H1 (cell line): ENCODE measurements around the gene PPP1R27. TPM values are rescaled to one million over a fixed set of nuclear protein-coding genes. Genes with fewer than 3 reads are reported as not detected.

ENCODE experiments used
- CTCF ChIA-PET: fragments of 300-600 bp; sonication (Branson Sonifier 250); formaldehyde crosslinking; loops from one replicate; lab custom pipeline; 2021; ENCODE audit not compliant: partially characterized antibody; lab: Charles Lee
- POLR2A ChIA-PET: fragments of 300-600 bp; sonication (Branson Sonifier 250); formaldehyde crosslinking; loops from one replicate; lab custom pipeline; 2021; ENCODE audit warnings: inconsistent platforms; ENCODE audit not compliant: partially characterized antibody; lab: Charles Lee
- DNase-seq, 2 experiments: peaks; one replicate each; pipeline versions ENCODE4 v3.0.0 to v3.0.0-alpha.2; 2010 to 2022; ENCODE audit warnings: low spot score in 2 of 2, low read depth in 1 of 2, mixed read lengths in 1 of 2
- FAIRE-seq: peaks from 2 replicates; lab custom pipeline; 2011; peaks lifted over from hg19 to GRCh38; lab: Jason Lieb, UNC
- H2AFZ ChIP-seq: 2 replicates; pipeline ENCODE4 v1.8.1; 2012; ENCODE audit warnings: low read length, inconsistent platforms
- H2AK5ac ChIP-seq: 2 replicates; pipeline ENCODE4 v1.6.1; 2013; ENCODE audit warnings: low read depth, low read length
- H2BK120ac ChIP-seq: replicated peaks from 2 replicates; pipeline ENCODE3; 2013; ENCODE audit warnings: low read depth, low read length, inconsistent platforms
- H2BK12ac ChIP-seq: 2 replicates; pipeline ENCODE4 v1.6.1; 2013; ENCODE audit warnings: low read depth, low read length
- H2BK15ac ChIP-seq: 2 replicates; pipeline ENCODE4 v1.6.1; 2013; ENCODE audit warnings: low read length
- H2BK20ac ChIP-seq: 2 replicates; pipeline ENCODE4 v1.6.1; 2013; ENCODE audit warnings: low read length
- H2BK5ac ChIP-seq: 2 replicates; pipeline ENCODE4 v1.6.1; 2013; ENCODE audit warnings: low read depth, low read length
- H3K14ac ChIP-seq: 2 replicates; pipeline ENCODE4 v1.6.1; 2013; ENCODE audit warnings: inconsistent platforms; ENCODE audit not compliant: insufficient read length
- H3K18ac ChIP-seq: 2 replicates; pipeline ENCODE4 v1.6.1; 2013; ENCODE audit warnings: low read length; ENCODE audit errors: extremely low read depth
- H3K23ac ChIP-seq: 2 replicates; pipeline ENCODE4 v1.6.1; 2013; ENCODE audit warnings: inconsistent platforms; ENCODE audit not compliant: insufficient read length
- H3K23me2 ChIP-seq: 2 replicates; pipeline ENCODE4 v1.6.1; 2013; ENCODE audit warnings: low read depth, low read length
- H3K27ac ChIP-seq: 2 replicates; pipeline ENCODE4 v1.6.1; 2011; ENCODE audit warnings: low read depth, low read length, inconsistent platforms
- H3K27me3 ChIP-seq, 4 experiments: replicated peaks in 1 of 4; 1 replicate in 1 of 4; 2 replicates in 3 of 4; pipeline versions ENCODE4 v1.6.1 to v1.8.1; 2011 to 2013; ENCODE audit warnings: low read length in 3 of 4, mild to moderate bottlenecking in 3 of 4, inconsistent platforms in 2 of 4, mixed read lengths in 2 of 4, moderate library complexity in 1 of 4; ENCODE audit not compliant: control insufficient read depth in 3 of 4, insufficient read depth in 3 of 4; ENCODE audit errors: extremely low read depth in 1 of 4
- H3K36me3 ChIP-seq, 4 experiments: 2 replicates each; pipeline versions ENCODE4 v1.6.1 to v1.8.1; 2011 to 2013; ENCODE audit warnings: mild to moderate bottlenecking in 4 of 4, low read length in 3 of 4, moderate library complexity in 2 of 4, control low read depth in 1 of 4, inconsistent platforms in 1 of 4; ENCODE audit not compliant: insufficient read depth in 4 of 4, control insufficient read depth in 2 of 4
- H3K4ac ChIP-seq: replicated peaks from 2 replicates; pipeline ENCODE3; 2013; ENCODE audit warnings: low read length, low read depth, mixed read lengths, inconsistent platforms; ENCODE audit not compliant: insufficient read length
- H3K4me1 ChIP-seq, 4 experiments: replicated peaks in 1 of 4; 1 replicate in 1 of 4; 2 replicates in 3 of 4; pipeline versions ENCODE4 v1.6.1 to v1.8.1; 2011 to 2013; ENCODE audit warnings: low read length in 3 of 4, inconsistent platforms in 2 of 4, mixed read lengths in 1 of 4; ENCODE audit not compliant: insufficient read depth in 4 of 4, control insufficient read depth in 3 of 4
- H3K4me2 ChIP-seq, 2 experiments: 2 replicates each; pipeline versions ENCODE4 v1.6.1 to v1.8.1; 2011 to 2013; ENCODE audit warnings: low read depth in 2 of 2, low read length in 2 of 2, control low read depth in 1 of 2, inconsistent platforms in 1 of 2, mild to moderate bottlenecking in 1 of 2; ENCODE audit not compliant: insufficient read depth in 1 of 2
- H3K4me3 ChIP-seq, 4 experiments: fragments of 200-600, 300-600 bp in 1 of 4; sonication (generic), shearing (Covaris generic), sonication (Bioruptor Twin) in 1 of 4; 2 replicates each; pipeline versions ENCODE4 v1.5.1 to v1.8.1; 2011 to 2016; ENCODE audit warnings: low read length in 4 of 4, low read depth in 3 of 4, control low read depth in 2 of 4, inconsistent platforms in 2 of 4, mild to moderate bottlenecking in 2 of 4, mixed read lengths in 1 of 4, moderate library complexity in 1 of 4; ENCODE audit not compliant: insufficient read depth in 2 of 4; ENCODE audit errors: extremely low read depth in 1 of 4
- H3K56ac ChIP-seq: replicated peaks from 2 replicates; pipeline ENCODE3; 2013; ENCODE audit warnings: low read depth, mild to moderate bottlenecking, mixed read lengths, low read length, inconsistent platforms; ENCODE audit not compliant: insufficient read length
- H3K79me1 ChIP-seq: 2 replicates; pipeline ENCODE4 v1.6.1; 2013; ENCODE audit warnings: low read depth, low read length, control low read depth
- H3K79me2 ChIP-seq, 2 experiments: 2 replicates each; pipeline versions ENCODE4 v1.6.1 to v1.8.1; 2012 to 2013; ENCODE audit warnings: low read length in 2 of 2, mild to moderate bottlenecking in 2 of 2, inconsistent platforms in 1 of 2; ENCODE audit not compliant: insufficient read depth in 2 of 2, control insufficient read depth in 1 of 2
- H3K9ac ChIP-seq, 4 experiments: replicated peaks in 1 of 4; 1 replicate in 1 of 4; 2 replicates in 3 of 4; pipeline versions ENCODE4 v1.6.1 to v1.8.1; 2011 to 2013; ENCODE audit warnings: low read depth in 3 of 4, low read length in 3 of 4, control low read depth in 2 of 4, mild to moderate bottlenecking in 2 of 4, moderate library complexity in 2 of 4, inconsistent platforms in 1 of 4; ENCODE audit errors: extremely low read depth in 1 of 4
- H3K9me3 ChIP-seq, 2 experiments: 2 replicates each; pipeline versions ENCODE4 v1.6.1 to v1.8.1; 2012 to 2013; ENCODE audit warnings: mild to moderate bottlenecking in 2 of 2, moderate library complexity in 2 of 2, control low read depth in 1 of 2, inconsistent platforms in 1 of 2, low read depth in 1 of 2, low read length in 1 of 2, mixed read lengths in 1 of 2; ENCODE audit not compliant: insufficient read depth in 2 of 2
- H4K20me1 ChIP-seq, 2 experiments: replicated peaks in 1 of 2; 2 replicates each; pipeline versions ENCODE3 to v1.8.1; 2011 to 2013; ENCODE audit warnings: inconsistent platforms in 2 of 2, low read length in 2 of 2, mild to moderate bottlenecking in 1 of 2; ENCODE audit not compliant: insufficient read depth in 2 of 2, control insufficient read depth in 1 of 2
- H4K5ac ChIP-seq: 2 replicates; pipeline ENCODE4 v1.6.1; 2013; ENCODE audit warnings: low read length, low read depth, mixed read lengths, inconsistent platforms; ENCODE audit not compliant: insufficient read length
- H4K8ac ChIP-seq: 2 replicates; pipeline ENCODE4 v1.8.0; 2013; ENCODE audit warnings: mild to moderate bottlenecking, moderate library complexity, low read length, inconsistent platforms; ENCODE audit not compliant: insufficient read depth; ENCODE audit errors: extremely low read depth
- H4K91ac ChIP-seq: replicated peaks from 2 replicates; pipeline ENCODE3; 2013; ENCODE audit warnings: low read length, mixed read lengths, inconsistent platforms; ENCODE audit not compliant: insufficient read length
- KDM5A ChIP-seq: fragments of 200-600 bp; IDR thresholded peaks from 2 replicates; pipeline ENCODE4 v1.7.1; 2012; ENCODE audit warnings: mild to moderate bottlenecking, low read length, inconsistent platforms, mixed read lengths
- POLR2A ChIP-seq, 2 experiments: IDR thresholded peaks; 1 replicate in 1 of 2; 2 replicates in 1 of 2; pipeline ENCODE4 v1.6.1; 2011; ENCODE audit warnings: low read depth in 2 of 2, low read length in 2 of 2, mild to moderate bottlenecking in 2 of 2; ENCODE audit errors: control extremely low read depth in 1 of 2
- whole genome bisulfite sequencing, 2 experiments: shearing (Covaris generic) in 1 of 2; methylation state at CpG; one replicate each; pipeline versions ENCODE4 v1.1.6 to v1.1.7; 2013 to 2015; ENCODE audit warnings: low lambda C conversion rate in 2 of 2, mixed read lengths in 2 of 2, inconsistent platforms in 1 of 2, low coverage in 1 of 2, missing lambda C conversion rate in 1 of 2; ENCODE audit not compliant: insufficient replicate concordance in 2 of 2, insufficient coverage in 1 of 2, insufficient read length in 1 of 2; ENCODE audit errors: extremely low coverage in 1 of 2, missing lambda C conversion rate in 1 of 2; 5-methylcytosine and 5-hydroxymethylcytosine counted together
- polyA plus RNA-seq, 7 experiments: library from polyadenylated mRNA; depleted of rRNA in 3 of 7; stranded (reverse) in 5 of 7; unstranded in 2 of 7; fragments of >200 nt in 5 of 7; fragments of 200-250 nt in 2 of 7; gene quantifications; 1 replicate in 5 of 7; 2 replicates in 1 of 7; 4 replicates in 1 of 7; pipeline versions ENCODE4 v1.2.1 to v1.2.3, GENCODE V29; 2011 to 2013; ENCODE audit warnings: missing spikeins in 2 of 7, mixed read lengths in 2 of 7
- total RNA-seq: library from RNA; stranded (reverse); fragmentation: NEBNext Ultra II Directional; extraction: Animal tissue kit (Norgen Biotek cat#: 25700); gene quantifications from 2 replicates; pipeline ENCODE4 v1.2.1, GENCODE V29; 2021
- TF ChIP-seq, protein P1 (sequence below): IDR thresholded peaks from 2 replicates; pipeline ENCODE4 v1.6.1; 2012; ENCODE audit warnings: inconsistent platforms

Gene PPP1R27
- total and polyA plus RNA-seq, 2 of the 8 experiments (the other 6 are each of a cell fraction or from before 2014, with no cell fraction given) = 0.27 TPM; not detected in 1

DNA sequence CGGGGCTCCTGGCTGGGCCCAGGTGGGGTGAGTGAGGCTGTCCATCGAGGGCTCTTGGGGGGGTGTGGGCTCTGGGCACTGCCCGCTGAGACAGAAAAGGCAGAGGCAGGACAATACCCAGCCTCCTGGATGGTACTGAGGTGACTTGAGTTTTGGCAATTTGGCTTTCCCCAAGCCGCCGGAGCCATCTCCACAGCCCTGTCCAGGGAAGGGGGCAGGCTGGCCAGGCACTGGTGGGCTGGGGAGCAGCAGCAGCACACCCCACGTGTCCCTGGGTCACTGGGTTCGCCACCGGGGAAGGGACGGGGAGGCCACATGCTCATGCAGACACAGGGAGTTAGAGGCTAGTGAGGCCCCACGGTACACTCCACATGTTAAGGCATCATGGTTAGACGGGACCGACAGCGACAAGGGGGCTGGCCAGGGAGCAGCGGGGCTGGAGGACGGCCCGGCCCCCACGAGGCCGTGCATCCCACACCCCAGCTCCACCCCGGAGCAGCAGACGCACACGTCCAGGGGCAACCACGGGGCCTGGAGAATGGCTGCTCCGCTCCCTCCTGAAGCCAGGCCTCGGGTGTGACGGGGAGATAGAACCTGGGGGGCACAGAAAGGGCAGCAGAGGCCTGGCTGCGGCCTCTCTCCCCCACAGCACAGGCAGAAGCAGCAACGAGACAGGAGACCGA, 33.3 kb upstream of the PPP1R27 start:
- H3K79me2 ChIP-seq = peaks cover 4 to 17% of the 10 kb centered on the region in 2 experiments; a peak in 3 of 4 replicates
- CTCF ChIA-PET = interaction anchor here (0.6 to 2.9 kb wide), 10 partner anchors 14 to 168 kb away, joined by 3 to 24 read pairs (median 8); partner anchors contain the start of gene PCYT2
- peak overlapping the region; percentile 19; the same call in 1 of the 2 replicates for H3K18ac ChIP-seq
- no peak overlapping the region for H2AK5ac ChIP-seq
- H4K91ac ChIP-seq = no peak overlapping the region
- H3K4me1 ChIP-seq = peaks cover 0 to 31% (median 21%) of the 10 kb centered on the region in 4 experiments; a peak in 6 of 7 replicates
- POLR2A ChIA-PET = interaction anchor here (0.8 to 6.6 kb wide), 11 partner anchors 16 to 182 kb away, joined by 3 to 41 read pairs (median 6); partner anchors contain the start of genes MCRIP1 and NPB
- peaks cover 11 to 45% of the 10 kb centered on the region in 2 experiments for H4K20me1 ChIP-seq
- no peak for FAIRE-seq
- 0 out of 2 replicates have a peak overlapping the region, but pooled peaks have one; percentile 23 for H3K27ac ChIP-seq
- H3K56ac ChIP-seq = no peak overlapping the region
- peaks cover 12% of the 10 kb centered on the region; the same call in 1 of the 2 replicates for H3K23me2 ChIP-seq
- no peak overlapping the region; a peak in 1 of 7 replicates for H3K9ac ChIP-seq
- H2AFZ ChIP-seq = no peak overlapping the region
- peaks cover 1 to 24% (median 7%) of the 10 kb centered on the region in 4 experiments; a peak in 4 of 8 replicates for H3K36me3 ChIP-seq
- H4K8ac ChIP-seq = peak overlapping the region; percentile 43
- H2BK20ac ChIP-seq = no peak overlapping the region
- no peak overlapping the region for H3K4me2 ChIP-seq
- H3K27me3 ChIP-seq = no peaks in the 10 kb centered on the region
- H4K5ac ChIP-seq = no peak overlapping the region
- H2BK120ac ChIP-seq = no peak overlapping the region
- no peak overlapping the region for H3K4me3 ChIP-seq
- no peak overlapping the region for H2BK15ac ChIP-seq
- no peak overlapping the region for H3K23ac ChIP-seq
- no peak overlapping the region for H2BK12ac ChIP-seq
- peak overlapping the region; percentile 8 for H3K4ac ChIP-seq
- 84% methylated on average over 27 of the region's 28 CpGs; no CpG with 5 or more reads in 1 of the 2 experiments for WGBS, 2 experiments
- H2BK5ac ChIP-seq = peak overlapping the region; percentile 83; the same call in 1 of the 2 replicates
- no peaks in the 10 kb centered on the region for H3K9me3 ChIP-seq
- no peak overlapping the region for H3K14ac ChIP-seq
- peaks cover 3% of the 10 kb centered on the region for H3K79me1 ChIP-seq
- no peak for DNase-seq
- peak; percentile 34 to 68; a peak in 2 of 3 replicates for TF ChIP-seq POLR2A (IDR thresholded peaks at IDR 0.05; ENCODE audit: control extremely low read depth in 1 of 2, low read depth in 2 of 2, low read length in 2 of 2)
- TF ChIP-seq KDM5A = no peak
- TF ChIP-seq, protein P1, sequence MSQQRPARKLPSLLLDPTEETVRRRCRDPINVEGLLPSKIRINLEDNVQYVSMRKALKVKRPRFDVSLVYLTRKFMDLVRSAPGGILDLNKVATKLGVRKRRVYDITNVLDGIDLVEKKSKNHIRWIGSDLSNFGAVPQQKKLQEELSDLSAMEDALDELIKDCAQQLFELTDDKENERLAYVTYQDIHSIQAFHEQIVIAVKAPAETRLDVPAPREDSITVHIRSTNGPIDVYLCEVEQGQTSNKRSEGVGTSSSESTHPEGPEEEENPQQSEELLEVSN = no peak
